ENCODE measurements around the gene SPCS1. TPM values are rescaled to one million over a fixed set of nuclear protein-coding genes. Genes with fewer than 3 reads are reported as not detected.

Gene SPCS1
- total and polyA plus RNA-seq, 9 of the 15 experiments (the other 6 are each of a cell fraction or from before 2014, with no cell fraction given): 73.9 to 567 (median 127) TPM

DNA sequence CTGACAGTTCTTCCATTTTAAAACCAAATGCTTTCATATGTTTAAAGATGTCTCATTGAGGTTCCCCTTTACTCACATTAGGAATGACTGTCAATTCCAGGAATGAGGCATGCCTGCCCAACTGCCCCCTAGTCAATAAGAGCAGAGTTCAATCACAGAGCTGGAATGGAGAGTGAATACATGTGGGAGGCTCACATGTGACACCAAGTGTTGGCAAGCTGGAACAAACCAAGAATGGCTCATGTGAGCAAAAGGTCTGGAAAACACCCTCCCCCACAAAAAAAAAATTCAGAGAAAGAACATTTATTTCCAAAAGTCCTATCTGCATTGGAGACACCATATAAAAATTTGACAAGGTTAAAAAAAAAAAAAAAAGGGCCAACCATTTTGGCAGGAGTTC, 23.9 kb upstream of the SPCS1 start (continued):
- TF ChIP-seq REST (IDR thresholded peaks at IDR 0.05; ENCODE audit: borderline replicate concordance) (peak; percentile 37; the same call in 1 of the 2 replicates), REST (CRISPR knock-in tag; IDR thresholded peaks at IDR 0.05; ENCODE audit: low read depth) (no peak), KLF16 (IDR thresholded peaks at IDR 0.05) (no peak), ZNF384 (IDR thresholded peaks at IDR 0.05; ENCODE audit: low read depth, low read length) (peak; percentile 47; the same call in 1 of the 2 replicates), HDAC6 (IDR thresholded peaks at IDR 0.05; ENCODE audit: low read depth, low read length) (no peak), GATAD2B (IDR thresholded peaks at IDR 0.05; ENCODE audit: borderline replicate concordance) (peak; percentile 27; the same call in 1 of the 2 replicates), CAMTA2 (CRISPR knock-in tag; conservative IDR thresholded peaks at IDR 0.05) (no peak), BCOR (IDR thresholded peaks at IDR 0.05) (no peak), ZNF764 (CRISPR knock-in tag; IDR thresholded peaks at IDR 0.05; ENCODE audit: low read depth) (no peak), RBFOX2 (IDR thresholded peaks at IDR 0.05; ENCODE audit: low read depth, low read length) (no peak), ATF1 (CRISPR knock-in tag; IDR thresholded peaks at IDR 0.05) (no peak), ATF1 (tag; IDR thresholded peaks at IDR 0.05) (no peak), DDX20 (tag; IDR thresholded peaks at IDR 0.05; ENCODE audit: low read depth) (no peak), KLF1 (tag; IDR thresholded peaks at IDR 0.05) (no peak), BRD9 (IDR thresholded peaks at IDR 0.05; ENCODE audit: low read depth, partially characterized antibody) (peak; percentile 42), SMARCE1 (IDR thresholded peaks at IDR 0.05) (0 out of 2 replicates have a peak, but pooled peaks have one; percentile 27), FOXK2 (conservative IDR thresholded peaks at IDR 0.05 in 1 of 2, IDR thresholded peaks at IDR 0.05 in 1 of 2; ENCODE audit: low read depth in 2 of 2) (0 out of 4 replicates have a peak, but pooled peaks have one; percentile 15 to 30), HDAC1 (IDR thresholded peaks at IDR 0.05) (peak in 1 of 2 experiments; percentile 60; a peak in 1 of 4 replicates)
- TF ChIP-seq, protein P1, sequence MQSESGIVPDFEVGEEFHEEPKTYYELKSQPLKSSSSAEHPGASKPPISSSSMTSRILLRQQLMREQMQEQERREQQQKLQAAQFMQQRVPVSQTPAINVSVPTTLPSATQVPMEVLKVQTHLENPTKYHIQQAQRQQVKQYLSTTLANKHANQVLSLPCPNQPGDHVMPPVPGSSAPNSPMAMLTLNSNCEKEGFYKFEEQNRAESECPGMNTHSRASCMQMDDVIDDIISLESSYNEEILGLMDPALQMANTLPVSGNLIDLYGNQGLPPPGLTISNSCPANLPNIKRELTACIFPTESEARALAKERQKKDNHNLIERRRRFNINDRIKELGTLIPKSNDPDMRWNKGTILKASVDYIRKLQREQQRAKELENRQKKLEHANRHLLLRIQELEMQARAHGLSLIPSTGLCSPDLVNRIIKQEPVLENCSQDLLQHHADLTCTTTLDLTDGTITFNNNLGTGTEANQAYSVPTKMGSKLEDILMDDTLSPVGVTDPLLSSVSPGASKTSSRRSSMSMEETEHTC (IDR thresholded peaks at IDR 0.05): no peak

Data from K562 (cell line).